H1 (cell line): ENCODE results near the gene TRABD2B. TPM values are rescaled to one million over a fixed set of nuclear protein-coding genes. Genes with fewer than 3 reads are reported as not detected.
A peak's percentile ranks its signal among the peaks of the same experiment; 100 is the strongest.

Experiments
- CTCF ChIA-PET: fragments of 300-600 bp; sonication (Branson Sonifier 250); formaldehyde crosslinking; loops from one replicate; lab custom pipeline; 2021; ENCODE audit not compliant: partially characterized antibody; lab: Charles Lee
- POLR2A ChIA-PET: fragments of 300-600 bp; sonication (Branson Sonifier 250); formaldehyde crosslinking; loops from one replicate; lab custom pipeline; 2021; ENCODE audit warnings: inconsistent platforms; ENCODE audit not compliant: partially characterized antibody; lab: Charles Lee
- DNase-seq, 2 experiments: peaks; one replicate each; pipeline versions ENCODE4 v3.0.0 to v3.0.0-alpha.2; 2010 to 2022; ENCODE audit warnings: low spot score in 2 of 2, low read depth in 1 of 2, mixed read lengths in 1 of 2
- FAIRE-seq: peaks from 2 replicates; lab custom pipeline; 2011; peaks lifted over from hg19 to GRCh38; lab: Jason Lieb, UNC
- H2AFZ ChIP-seq: 2 replicates; pipeline ENCODE4 v1.8.1; 2012; ENCODE audit warnings: low read length, inconsistent platforms
- H2AK5ac ChIP-seq: 2 replicates; pipeline ENCODE4 v1.6.1; 2013; ENCODE audit warnings: low read depth, low read length
- H2BK120ac ChIP-seq: replicated peaks from 2 replicates; pipeline ENCODE3; 2013; ENCODE audit warnings: low read depth, low read length, inconsistent platforms
- H2BK12ac ChIP-seq: 2 replicates; pipeline ENCODE4 v1.6.1; 2013; ENCODE audit warnings: low read depth, low read length
- H2BK15ac ChIP-seq: 2 replicates; pipeline ENCODE4 v1.6.1; 2013; ENCODE audit warnings: low read length
- H2BK20ac ChIP-seq: 2 replicates; pipeline ENCODE4 v1.6.1; 2013; ENCODE audit warnings: low read length
- H2BK5ac ChIP-seq: 2 replicates; pipeline ENCODE4 v1.6.1; 2013; ENCODE audit warnings: low read depth, low read length
- H3K14ac ChIP-seq: 2 replicates; pipeline ENCODE4 v1.6.1; 2013; ENCODE audit warnings: inconsistent platforms; ENCODE audit not compliant: insufficient read length
- H3K18ac ChIP-seq: 2 replicates; pipeline ENCODE4 v1.6.1; 2013; ENCODE audit warnings: low read length; ENCODE audit errors: extremely low read depth
- H3K23ac ChIP-seq: 2 replicates; pipeline ENCODE4 v1.6.1; 2013; ENCODE audit warnings: inconsistent platforms; ENCODE audit not compliant: insufficient read length
- H3K23me2 ChIP-seq: 2 replicates; pipeline ENCODE4 v1.6.1; 2013; ENCODE audit warnings: low read depth, low read length
- H3K27ac ChIP-seq: 2 replicates; pipeline ENCODE4 v1.6.1; 2011; ENCODE audit warnings: low read depth, low read length, inconsistent platforms
- H3K27me3 ChIP-seq, 4 experiments: replicated peaks in 1 of 4; 1 replicate in 1 of 4; 2 replicates in 3 of 4; pipeline versions ENCODE4 v1.6.1 to v1.8.1; 2011 to 2013; ENCODE audit warnings: low read length in 3 of 4, mild to moderate bottlenecking in 3 of 4, inconsistent platforms in 2 of 4, mixed read lengths in 2 of 4, moderate library complexity in 1 of 4; ENCODE audit not compliant: control insufficient read depth in 3 of 4, insufficient read depth in 3 of 4; ENCODE audit errors: extremely low read depth in 1 of 4
- H3K36me3 ChIP-seq, 4 experiments: 2 replicates each; pipeline versions ENCODE4 v1.6.1 to v1.8.1; 2011 to 2013; ENCODE audit warnings: mild to moderate bottlenecking in 4 of 4, low read length in 3 of 4, moderate library complexity in 2 of 4, control low read depth in 1 of 4, inconsistent platforms in 1 of 4; ENCODE audit not compliant: insufficient read depth in 4 of 4, control insufficient read depth in 2 of 4
- H3K4ac ChIP-seq: replicated peaks from 2 replicates; pipeline ENCODE3; 2013; ENCODE audit warnings: low read length, low read depth, mixed read lengths, inconsistent platforms; ENCODE audit not compliant: insufficient read length
- H3K4me1 ChIP-seq, 4 experiments: replicated peaks in 1 of 4; 1 replicate in 1 of 4; 2 replicates in 3 of 4; pipeline versions ENCODE4 v1.6.1 to v1.8.1; 2011 to 2013; ENCODE audit warnings: low read length in 3 of 4, inconsistent platforms in 2 of 4, mixed read lengths in 1 of 4; ENCODE audit not compliant: insufficient read depth in 4 of 4, control insufficient read depth in 3 of 4
- H3K4me2 ChIP-seq, 2 experiments: 2 replicates each; pipeline versions ENCODE4 v1.6.1 to v1.8.1; 2011 to 2013; ENCODE audit warnings: low read depth in 2 of 2, low read length in 2 of 2, control low read depth in 1 of 2, inconsistent platforms in 1 of 2, mild to moderate bottlenecking in 1 of 2; ENCODE audit not compliant: insufficient read depth in 1 of 2
- H3K4me3 ChIP-seq, 4 experiments: fragments of 200-600, 300-600 bp in 1 of 4; sonication (generic), shearing (Covaris generic), sonication (Bioruptor Twin) in 1 of 4; 2 replicates each; pipeline versions ENCODE4 v1.5.1 to v1.8.1; 2011 to 2016; ENCODE audit warnings: low read length in 4 of 4, low read depth in 3 of 4, control low read depth in 2 of 4, inconsistent platforms in 2 of 4, mild to moderate bottlenecking in 2 of 4, mixed read lengths in 1 of 4, moderate library complexity in 1 of 4; ENCODE audit not compliant: insufficient read depth in 2 of 4; ENCODE audit errors: extremely low read depth in 1 of 4
- H3K56ac ChIP-seq: replicated peaks from 2 replicates; pipeline ENCODE3; 2013; ENCODE audit warnings: low read depth, mild to moderate bottlenecking, mixed read lengths, low read length, inconsistent platforms; ENCODE audit not compliant: insufficient read length
- H3K79me1 ChIP-seq: 2 replicates; pipeline ENCODE4 v1.6.1; 2013; ENCODE audit warnings: low read depth, low read length, control low read depth
- H3K79me2 ChIP-seq, 2 experiments: 2 replicates each; pipeline versions ENCODE4 v1.6.1 to v1.8.1; 2012 to 2013; ENCODE audit warnings: low read length in 2 of 2, mild to moderate bottlenecking in 2 of 2, inconsistent platforms in 1 of 2; ENCODE audit not compliant: insufficient read depth in 2 of 2, control insufficient read depth in 1 of 2
- H3K9ac ChIP-seq, 4 experiments: replicated peaks in 1 of 4; 1 replicate in 1 of 4; 2 replicates in 3 of 4; pipeline versions ENCODE4 v1.6.1 to v1.8.1; 2011 to 2013; ENCODE audit warnings: low read depth in 3 of 4, low read length in 3 of 4, control low read depth in 2 of 4, mild to moderate bottlenecking in 2 of 4, moderate library complexity in 2 of 4, inconsistent platforms in 1 of 4; ENCODE audit errors: extremely low read depth in 1 of 4
- H3K9me3 ChIP-seq, 2 experiments: 2 replicates each; pipeline versions ENCODE4 v1.6.1 to v1.8.1; 2012 to 2013; ENCODE audit warnings: mild to moderate bottlenecking in 2 of 2, moderate library complexity in 2 of 2, control low read depth in 1 of 2, inconsistent platforms in 1 of 2, low read depth in 1 of 2, low read length in 1 of 2, mixed read lengths in 1 of 2; ENCODE audit not compliant: insufficient read depth in 2 of 2
- H4K20me1 ChIP-seq, 2 experiments: replicated peaks in 1 of 2; 2 replicates each; pipeline versions ENCODE3 to v1.8.1; 2011 to 2013; ENCODE audit warnings: inconsistent platforms in 2 of 2, low read length in 2 of 2, mild to moderate bottlenecking in 1 of 2; ENCODE audit not compliant: insufficient read depth in 2 of 2, control insufficient read depth in 1 of 2
- H4K5ac ChIP-seq: 2 replicates; pipeline ENCODE4 v1.6.1; 2013; ENCODE audit warnings: low read length, low read depth, mixed read lengths, inconsistent platforms; ENCODE audit not compliant: insufficient read length
- H4K8ac ChIP-seq: 2 replicates; pipeline ENCODE4 v1.8.0; 2013; ENCODE audit warnings: mild to moderate bottlenecking, moderate library complexity, low read length, inconsistent platforms; ENCODE audit not compliant: insufficient read depth; ENCODE audit errors: extremely low read depth
- H4K91ac ChIP-seq: replicated peaks from 2 replicates; pipeline ENCODE3; 2013; ENCODE audit warnings: low read length, mixed read lengths, inconsistent platforms; ENCODE audit not compliant: insufficient read length
- BACH1 ChIP-seq: IDR thresholded peaks from 2 replicates; pipeline ENCODE4 v1.6.1; 2012; ENCODE audit warnings: low read length, improper control_type of control experiment
- BCL11A ChIP-seq, 2 experiments: IDR thresholded peaks; one replicate each; pipeline ENCODE4 v1.6.1; 2011; ENCODE audit warnings: low read depth in 2 of 2, low read length in 2 of 2, mild to moderate bottlenecking in 2 of 2
- CHD2 ChIP-seq: IDR thresholded peaks from 2 replicates; pipeline ENCODE4 v1.6.1; 2012; ENCODE audit warnings: low read length, improper control_type of control experiment
- WGBS, 2 experiments: shearing (Covaris generic) in 1 of 2; methylation state at CpG; one replicate each; pipeline versions ENCODE4 v1.1.6 to v1.1.7; 2013 to 2015; ENCODE audit warnings: low lambda C conversion rate in 2 of 2, mixed read lengths in 2 of 2, inconsistent platforms in 1 of 2, low coverage in 1 of 2, missing lambda C conversion rate in 1 of 2; ENCODE audit not compliant: insufficient replicate concordance in 2 of 2, insufficient coverage in 1 of 2, insufficient read length in 1 of 2; ENCODE audit errors: extremely low coverage in 1 of 2, missing lambda C conversion rate in 1 of 2; 5-methylcytosine and 5-hydroxymethylcytosine counted together
- polyA plus RNA-seq, 7 experiments: library from polyadenylated mRNA; depleted of rRNA in 3 of 7; stranded (reverse) in 5 of 7; unstranded in 2 of 7; fragments of >200 nt in 5 of 7; fragments of 200-250 nt in 2 of 7; gene quantifications; 1 replicate in 5 of 7; 2 replicates in 1 of 7; 4 replicates in 1 of 7; pipeline versions ENCODE4 v1.2.1 to v1.2.3, GENCODE V29; 2011 to 2013; ENCODE audit warnings: missing spikeins in 2 of 7, mixed read lengths in 2 of 7
- total RNA-seq: library from RNA; stranded (reverse); fragmentation: NEBNext Ultra II Directional; extraction: Animal tissue kit (Norgen Biotek cat#: 25700); gene quantifications from 2 replicates; pipeline ENCODE4 v1.2.1, GENCODE V29; 2021

Gene TRABD2B
- total and polyA plus RNA-seq, 2 of the 8 experiments (the other 6 are each of a cell fraction or from before 2014, with no cell fraction given), result 0.95 to 3.4 TPM

- Histone ChIP-seq H2BK120ac (no peak overlapping the region), H3K4ac (no peak overlapping the region), H3K36me3 (peaks cover 0 to 6% (median 0%) of the 10 kb centered on the region in 4 experiments; a peak in 1 of 8 replicates), H3K23me2 (peaks cover 8% of the 10 kb centered on the region; the same call in 1 of the 2 replicates), H3K14ac (no peak overlapping the region), H3K56ac (no peak overlapping the region), H3K27me3 (peaks cover 0 to 30% (median 25%) of the 10 kb centered on the region in 4 experiments; a peak in 6 of 7 replicates), H2BK5ac (no peak overlapping the region), H3K4me1 (peaks cover 5 to 15% (median 8%) of the 10 kb centered on the region in 4 experiments), H4K8ac (no peak overlapping the region), H3K23ac (no peak overlapping the region), H4K91ac (no peak overlapping the region), H3K18ac (peak overlapping the region; percentile 68; the same call in 1 of the 2 replicates), H2BK12ac (no peak overlapping the region), H3K79me1 (no peaks in the 10 kb centered on the region), H2AK5ac (no peak overlapping the region), H4K20me1 (no peaks in the 10 kb centered on the region), H3K9me3 (no peaks in the 10 kb centered on the region), H3K4me2 (peak overlapping the region; percentile 87 to 94), H3K9ac (no peak overlapping the region), H3K27ac (no peak overlapping the region), H3K79me2 (no peaks in the 10 kb centered on the region), H2AFZ (no peak overlapping the region), H3K4me3 (peak overlapping the region; percentile 39 to 86 (median 62); a peak in 6 of 8 replicates), H4K5ac (no peak overlapping the region), H2BK15ac (no peak overlapping the region), H2BK20ac (no peak overlapping the region)
- CTCF ChIA-PET, result interaction anchor here (0.7 to 8.2 kb wide), 13 partner anchors 8 to 259 kb away, joined by 3 to 158 read pairs (median 3); no protein-coding TSS in a partner anchor
- WGBS, 2 experiments, result 67% methylated on average over 8 of the region's 8 CpGs; no CpG with 5 or more reads in 1 of the 2 experiments
- POLR2A ChIA-PET, result interaction anchor here (1.9 to 2.1 kb wide), 3 partner anchors 9 to 56 kb away, joined by 5 to 10 read pairs (median 6); no protein-coding TSS in a partner anchor
- no peak for TF ChIP-seq CHD2
- TF ChIP-seq BCL11A (IDR thresholded peaks at IDR 0.05; ENCODE audit: low read depth in 2 of 2, low read length in 2 of 2), result no peak
- no peak for TF ChIP-seq BACH1
- FAIRE-seq (no peak), DNase-seq (no peak)
Observed at GRCh38 chr1:47995306-47996050, 1.7 kb downstream of the TRABD2B start.
